Anterior cingulate cortex (tissue), 58 donors: ENCODE data around the gene PRAMEF1.
"Not testable (repeated sequence)": the region's sequence is repeated elsewhere in the genome, so short reads cannot be mapped to it uniquely, and the experiment has no call there.

ENCODE experiments used
- DNase-seq, 58 donors: peaks; one replicate each; lab custom pipeline; 2025; lab: John Stamatoyannopoulos, UW

Gene PRAMEF1

GRCh38 chr1:12775443-12775842 lies 15.8 kb upstream of the PRAMEF1 start:
- no peak for DNase-seq

DNA sequence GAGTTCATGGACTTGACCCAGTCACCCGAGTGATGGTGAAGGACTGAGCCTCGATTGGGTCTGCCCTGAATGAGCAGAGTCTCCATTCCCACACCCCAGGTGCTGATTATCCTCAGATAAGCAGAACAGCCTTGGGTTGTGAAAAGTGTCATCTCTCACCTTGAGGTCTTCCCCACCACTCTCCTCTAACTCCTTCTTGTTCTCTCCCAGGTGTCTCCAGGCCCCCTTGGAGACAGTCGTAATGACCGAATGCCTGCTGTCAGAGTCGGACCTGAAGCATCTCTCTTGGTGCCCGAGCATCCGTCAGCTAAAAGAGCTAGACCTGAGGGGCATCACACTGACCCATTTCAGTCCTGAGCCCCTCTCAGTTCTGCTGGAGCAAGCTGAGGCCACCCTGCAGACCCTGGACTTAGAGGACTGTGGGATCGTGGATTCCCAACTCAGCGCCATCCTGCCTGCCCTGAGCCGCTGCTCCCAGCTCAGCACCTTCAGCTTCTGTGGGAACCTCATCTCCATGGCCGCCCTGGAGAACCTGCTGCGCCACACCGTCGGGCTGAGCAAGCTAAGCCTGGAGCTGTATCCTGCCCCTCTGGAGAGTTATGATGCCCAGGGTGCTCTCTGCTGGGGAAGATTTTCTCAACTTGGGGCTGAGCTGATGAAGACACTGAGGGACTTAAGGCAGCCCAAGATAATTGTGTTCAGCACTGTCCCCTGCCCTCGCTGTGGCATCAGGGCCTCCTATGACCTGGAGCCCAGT lies 14.2 kb upstream of the PRAMEF1 start:
- DNase-seq, result no peak

DNA sequence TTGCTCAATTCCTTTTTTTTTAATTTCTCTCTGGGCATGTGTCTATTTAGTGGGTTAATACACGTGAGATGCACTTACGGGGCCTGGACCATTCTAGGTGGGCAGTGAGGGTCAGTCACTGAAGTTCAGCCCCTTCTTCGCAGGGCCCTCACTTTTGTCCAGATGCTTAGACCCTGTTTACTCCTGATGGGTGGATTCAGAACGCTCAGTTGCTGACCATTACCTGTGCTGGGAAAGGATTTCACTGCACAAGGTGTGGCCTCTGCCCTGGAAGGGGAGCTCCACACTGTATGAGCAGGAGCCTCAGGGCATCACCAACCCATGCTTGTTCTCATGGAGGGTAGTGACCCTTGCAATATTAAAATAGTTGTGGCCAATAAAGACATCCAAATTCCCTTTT lies 13.1 kb upstream of the PRAMEF1 start:
- no peak for DNase-seq

DNA sequence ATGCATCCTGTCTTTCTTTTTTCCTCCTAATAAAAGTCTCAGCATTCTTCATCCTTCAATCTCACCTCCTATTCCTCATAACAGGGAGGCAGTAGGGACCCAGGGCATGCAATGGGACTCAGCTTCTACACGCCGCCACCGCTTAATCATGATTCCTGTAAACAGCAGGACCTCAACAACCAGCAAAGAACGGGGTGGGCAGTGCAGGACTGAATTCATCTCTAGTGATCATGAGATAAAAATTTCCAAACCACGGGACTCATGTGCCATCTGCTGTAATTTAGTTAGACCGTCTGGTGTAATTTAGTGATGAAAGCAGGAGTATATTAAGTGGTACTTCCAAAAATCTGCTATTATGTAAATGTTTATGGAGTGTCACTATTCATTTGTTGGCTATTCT lies 12.3 kb upstream of the PRAMEF1 start:
- DNase-seq, result no peak

GRCh38 chr1:12781488-12781887 lies 9.7 kb upstream of the PRAMEF1 start:
- DNase-seq, result not testable (repeated sequence)

- DNase-seq, result not testable (repeated sequence)
Observed at GRCh38 chr1:12783783-12784182, 7.4 kb upstream of the PRAMEF1 start.

DNA sequence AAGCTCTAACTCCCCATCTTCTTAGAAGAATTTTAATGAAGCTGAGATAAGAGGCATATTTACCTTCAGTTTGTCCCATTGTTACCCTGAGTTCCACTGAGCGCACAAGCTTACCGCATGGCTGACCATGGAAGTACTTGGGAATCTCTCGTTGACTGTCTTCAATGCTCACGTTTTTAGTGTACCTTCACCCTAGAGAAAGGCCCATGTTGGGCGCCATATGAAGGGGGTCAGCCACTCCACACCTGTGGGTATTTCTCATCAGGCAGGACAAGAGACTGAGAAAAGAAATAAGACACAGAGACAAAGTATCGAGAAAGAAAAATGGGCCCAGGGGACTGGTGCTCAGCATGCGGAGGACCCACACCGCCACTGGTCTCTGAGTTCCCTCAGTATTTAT lies 6.5 kb upstream of the PRAMEF1 start:
- not testable (repeated sequence) for DNase-seq

DNA sequence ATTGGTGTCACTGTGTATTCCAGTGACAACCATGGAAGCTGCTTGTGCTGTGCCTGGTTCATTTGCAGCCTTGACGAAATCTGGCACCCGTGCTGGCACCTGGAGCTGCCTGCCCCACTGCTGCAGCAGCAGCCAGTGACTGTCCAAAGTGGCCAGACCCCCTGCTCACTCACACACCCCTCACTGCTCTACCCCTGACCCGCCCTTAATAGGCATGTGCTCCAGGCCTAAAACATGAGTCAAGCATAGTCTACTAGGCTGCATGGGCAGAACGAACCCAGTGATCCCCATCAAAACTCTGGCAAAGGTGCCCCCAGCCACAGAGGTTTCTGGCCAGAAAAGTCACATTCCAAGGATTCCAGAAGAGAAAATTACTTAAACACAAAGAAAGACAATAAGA lies 7.7 kb downstream of the PRAMEF1 start:
- DNase-seq, result no peak

- no peak for DNase-seq
Observed at GRCh38 chr1:12799730-12800129, 8.5 kb downstream of the PRAMEF1 start.

DNA sequence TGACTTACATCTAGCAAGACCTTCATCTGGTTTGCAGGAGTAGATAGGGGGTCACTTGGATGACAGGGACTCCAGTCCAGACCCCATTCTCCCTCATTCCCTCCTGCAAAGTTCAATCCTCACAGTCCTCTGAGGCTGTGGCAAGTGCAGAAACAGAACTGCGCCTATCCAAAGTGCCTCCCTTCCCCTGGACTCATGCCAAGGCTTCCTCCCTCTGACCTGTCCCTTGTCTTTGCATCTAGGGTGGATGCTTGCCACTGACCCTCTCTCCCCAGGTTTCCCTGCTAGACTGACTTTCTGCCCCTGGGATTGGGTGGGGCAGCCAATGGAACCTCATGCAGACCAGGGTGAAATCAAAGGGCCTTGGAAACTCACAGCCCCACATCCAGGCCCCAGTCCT lies 18.7 kb downstream of the PRAMEF1 start:
- DNase-seq, result no peak

GRCh38 chr1:12810691-12811408 lies 19.7 kb downstream of the PRAMEF1 start:
- no peak for DNase-seq

GRCh38 chr1:12811409-12811784 lies 20.2 kb downstream of the PRAMEF1 start:
- no peak for DNase-seq

- not testable (repeated sequence) for DNase-seq
Observed at GRCh38 chr1:12819061-12819460, 27.9 kb downstream of the PRAMEF1 start.

DNA sequence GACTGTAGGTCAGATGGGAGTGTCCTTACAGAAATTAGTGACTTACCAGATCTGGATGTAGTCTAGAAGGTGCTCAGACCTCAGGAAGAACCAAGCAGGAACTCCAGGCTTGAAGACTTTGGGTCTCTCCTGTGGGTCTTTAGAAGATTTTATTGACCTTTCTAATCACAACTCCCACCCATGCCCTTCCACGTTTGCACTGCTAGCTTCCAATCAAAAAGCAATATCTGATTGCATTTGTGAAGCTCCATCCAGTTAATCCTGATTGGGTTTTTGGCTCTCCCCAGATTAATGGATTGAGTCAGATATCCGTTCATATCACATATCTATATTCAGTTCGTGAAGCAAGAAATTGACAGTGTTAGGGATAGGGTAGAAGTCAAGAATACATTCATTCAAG lies 40.1 kb downstream of the PRAMEF1 start, which contains the start of gene PRAMEF11:
Gene PRAMEF11, minus strand, starts transcription at position 101 of the 400 bp plus-strand sequence. CDS start 2,621 bp downstream, outside the sequence.
- DNase-seq, result not testable (repeated sequence)

GRCh38 chr1:12833251-12833650 lies 42.1 kb downstream of the PRAMEF1 start:
- not testable (repeated sequence) for DNase-seq
